Liver (tissue), 3 donors: Measurements from ENCODE around the gene FAM76B.

Experiments
- ATF3 ChIP-seq: IDR thresholded peaks from 2 replicates; pipeline ENCODE4 v1.6.1; 2016; ENCODE audit warnings: antibody characterized with exemption
- CTCF ChIP-seq: fragments of 150-350 bp; IDR thresholded peaks from 2 replicates; pipeline ENCODE4 v1.5.1; 2017; ENCODE audit warnings: improper control_type of control experiment, low read depth, low read length; ENCODE audit not compliant: missing input control
- EGR1 ChIP-seq, 2 donors: IDR thresholded peaks; 2 replicates each; pipeline ENCODE4 v1.6.1; 2016 to 2018; ENCODE audit warnings: antibody characterized with exemption in 2 of 2, low read depth in 2 of 2
- GABPA ChIP-seq, 2 donors: IDR thresholded peaks in 1 of 2; conservative IDR thresholded peaks in 1 of 2; 2 replicates each; pipeline ENCODE4 v1.6.1; 2016; ENCODE audit warnings: antibody characterized with exemption in 2 of 2, mild to moderate bottlenecking in 1 of 2, moderate library complexity in 1 of 2
- HNF4A ChIP-seq, 2 donors: conservative IDR thresholded peaks; 2 replicates each; pipeline ENCODE4 v1.6.1; 2016; ENCODE audit warnings: antibody characterized with exemption in 2 of 2, mild to moderate bottlenecking in 2 of 2
- JUND ChIP-seq, 2 donors: IDR thresholded peaks; 2 replicates each; pipeline ENCODE4 v1.6.1; 2016; ENCODE audit warnings: antibody characterized with exemption in 2 of 2
- MAX ChIP-seq: IDR thresholded peaks from 2 replicates; pipeline ENCODE4 v1.6.1; 2016; ENCODE audit warnings: antibody characterized with exemption
- RXRA ChIP-seq, 2 donors: IDR thresholded peaks; 2 replicates each; pipeline ENCODE4 v1.6.1; 2017 to 2018; ENCODE audit warnings: antibody characterized with exemption in 2 of 2, mild to moderate bottlenecking in 1 of 2
- SP1 ChIP-seq: IDR thresholded peaks from 2 replicates; pipeline ENCODE4 v1.6.1; 2018; ENCODE audit warnings: antibody characterized with exemption, mild to moderate bottlenecking
- TAF1 ChIP-seq: conservative IDR thresholded peaks from 2 replicates; pipeline ENCODE4 v1.6.1; 2016; ENCODE audit warnings: antibody characterized with exemption, mild to moderate bottlenecking
- ZBTB33 ChIP-seq: IDR thresholded peaks from 2 replicates; pipeline ENCODE4 v1.6.1; 2016; ENCODE audit warnings: antibody characterized with exemption
- donor health status: healthy.
- donor health status: healthy.

GRCh38 chr11:95789506-95790122, at the start of gene FAM76B:
- TF ChIP-seq MAX (peak; percentile 52), CTCF (no peak), TAF1 (no peak), GABPA (IDR thresholded peaks at IDR 0.05 in 1 of 2, conservative IDR thresholded peaks at IDR 0.05 in 1 of 2) (peak; percentile 58 to 88), RXRA (IDR thresholded peaks at IDR 0.05) (peak; percentile 15), ZBTB33 (no peak), JUND (IDR thresholded peaks at IDR 0.05) (no peak), HNF4A (conservative IDR thresholded peaks at IDR 0.05) (no peak), EGR1 (IDR thresholded peaks at IDR 0.05; ENCODE audit: low read depth in 2 of 2) (no peak), SP1 (peak; percentile 82), ATF3 (no peak)
